HG03135 (cell line): ENCODE results near the gene DGKQ.
"Not testable (repeated sequence)": the region's sequence is repeated elsewhere in the genome, so short reads cannot be mapped to it uniquely, and the experiment has no call there.

Source experiments
- ATAC-seq: cut with Tn5 transposase; IDR thresholded peaks from one replicate; pipeline ENCODE4 v1.9.1; 2021; ENCODE audit warnings: mild to moderate bottlenecking, moderate library complexity; ENCODE audit not compliant: unreplicated experiment

Gene DGKQ

GRCh38 chr4:982814-983213 is 9.4 kb upstream of the DGKQ start:
- ATAC-seq: no peak

- ATAC-seq: no peak
These were observed 8.9 kb upstream of the DGKQ start for GRCh38 chr4:982291-982690.

- no peak for ATAC-seq
These were observed 5.8 kb upstream of the DGKQ start for GRCh38 chr4:978957-979701.

- not testable (repeated sequence) for ATAC-seq
These were observed 2.6 kb upstream of the DGKQ start for GRCh38 chr4:976016-976415.

- no peak for ATAC-seq
These were observed 1.3 kb upstream of the DGKQ start for GRCh38 chr4:974668-975067.

- ATAC-seq: peak; percentile 39
These were observed 531 bp downstream of the DGKQ start for GRCh38 chr4:972651-973424.

- no peak for ATAC-seq
These were observed 1.5 kb downstream of the DGKQ start for GRCh38 chr4:971666-972500.

GRCh38 chr4:970854-971520 is 2.4 kb downstream of the DGKQ start:
- no peak for ATAC-seq

- ATAC-seq: no peak
These were observed 3.2 kb downstream of the DGKQ start for GRCh38 chr4:970046-970745.

- ATAC-seq: no peak
These were observed 4.6 kb downstream of the DGKQ start for GRCh38 chr4:968621-969394.

GRCh38 chr4:968221-968620 is 5.1 kb downstream of the DGKQ start:
- no peak for ATAC-seq

- no peak for ATAC-seq
These were observed 6.0 kb downstream of the DGKQ start for GRCh38 chr4:967113-968104.

- no peak for ATAC-seq
These were observed 6.9 kb downstream of the DGKQ start for GRCh38 chr4:966266-967112.

- no peak for ATAC-seq
These were observed 7.6 kb downstream of the DGKQ start for GRCh38 chr4:965766-966134.

GRCh38 chr4:965048-965765 is 8.2 kb downstream of the DGKQ start:
- ATAC-seq: no peak

- no peak for ATAC-seq
These were observed 8.9 kb downstream of the DGKQ start for GRCh38 chr4:964346-965025.
